ENCODE data around the gene IQCK.
A peak's percentile ranks its signal among the peaks of the same experiment; 100 is the strongest.
"Not testable (repeated sequence)": the region's sequence is repeated elsewhere in the genome, so short reads cannot be mapped to it uniquely, and the experiment has no call there.

Gene IQCK

GRCh38 chr16:19717741-19718623 is at the start of gene IQCK, which contains the start of gene KNOP1:
TSS of gene IQCK (plus strand) at chr16:19718271. CDS start at chr16:19718307, 36 bp downstream.
TSS of gene KNOP1 (minus strand) at chr16:19718227. CDS start at chr16:19715035, 3,192 bp downstream.
- CTCF ChIA-PET: interaction anchor here (0.7 kb wide), 1 partner anchor 169 kb away, joined by 3 read pairs; no protein-coding TSS in a partner anchor
- TF ChIP-seq BHLHE40 (IDR thresholded peaks at IDR 0.05; ENCODE audit: borderline replicate concordance): no peak
- peak; percentile 65 for TF ChIP-seq L3MBTL2 (conservative IDR thresholded peaks at IDR 0.05)
- TF ChIP-seq ELF4 (IDR thresholded peaks at IDR 0.05): peak; percentile 83
- POLR2A ChIA-PET: interaction anchor here (0.6 to 2.6 kb wide), 4 partner anchors 12 to 166 kb away, joined by 3 to 6 read pairs (median 3); partner anchors contain the start of gene GPRC5B

DNA sequence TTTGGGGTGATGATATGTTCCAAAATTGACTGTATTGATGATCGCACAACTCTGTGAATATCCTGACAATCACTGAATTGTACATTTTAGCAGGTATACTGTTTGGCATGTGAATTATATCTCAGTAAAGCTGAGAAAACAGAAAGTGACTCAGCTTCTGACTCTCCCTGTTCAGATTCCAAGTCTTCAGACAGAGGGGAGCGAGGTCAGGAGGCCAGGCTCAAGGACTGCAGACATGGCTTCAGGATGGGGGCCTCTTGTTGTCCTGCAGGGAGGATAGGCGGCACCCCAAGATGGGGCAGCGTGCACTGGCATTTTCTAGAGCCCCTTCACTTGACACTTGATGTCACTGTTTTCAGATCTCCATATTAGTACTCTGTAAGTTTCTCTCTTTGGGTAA is 45.7 kb upstream of the IQCK start:
- DNase-seq (ENCODE audit: extremely low spot score): no peak
- POLR2A ChIA-PET: no interaction called here
- CTCF ChIA-PET: no interaction called here
- no peak for TF ChIP-seq CTBP1 (IDR thresholded peaks at IDR 0.05; ENCODE audit: borderline replicate concordance)
- TF ChIP-seq SUZ12 (IDR thresholded peaks at IDR 0.05): no peak
- no peak for TF ChIP-seq HDGF (IDR thresholded peaks at IDR 0.05; ENCODE audit: borderline replicate concordance)
- TF ChIP-seq, protein P1, sequence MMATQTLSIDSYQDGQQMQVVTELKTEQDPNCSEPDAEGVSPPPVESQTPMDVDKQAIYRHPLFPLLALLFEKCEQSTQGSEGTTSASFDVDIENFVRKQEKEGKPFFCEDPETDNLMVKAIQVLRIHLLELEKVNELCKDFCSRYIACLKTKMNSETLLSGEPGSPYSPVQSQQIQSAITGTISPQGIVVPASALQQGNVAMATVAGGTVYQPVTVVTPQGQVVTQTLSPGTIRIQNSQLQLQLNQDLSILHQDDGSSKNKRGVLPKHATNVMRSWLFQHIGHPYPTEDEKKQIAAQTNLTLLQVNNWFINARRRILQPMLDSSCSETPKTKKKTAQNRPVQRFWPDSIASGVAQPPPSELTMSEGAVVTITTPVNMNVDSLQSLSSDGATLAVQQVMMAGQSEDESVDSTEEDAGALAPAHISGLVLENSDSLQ (IDR thresholded peaks at IDR 0.05): no peak
- TF ChIP-seq TARDBP (IDR thresholded peaks at IDR 0.05): no peak
- TF ChIP-seq ELF4 (IDR thresholded peaks at IDR 0.05): no peak
- TF ChIP-seq BHLHE40 (IDR thresholded peaks at IDR 0.05; ENCODE audit: borderline replicate concordance): no peak
- no peak for TF ChIP-seq SP1 (IDR thresholded peaks at IDR 0.05)
- TF ChIP-seq LEF1 (IDR thresholded peaks at IDR 0.05; ENCODE audit: borderline replicate concordance): no peak
- no peak for TF ChIP-seq NFRKB (IDR thresholded peaks at IDR 0.05)
- no peak for TF ChIP-seq L3MBTL2 (conservative IDR thresholded peaks at IDR 0.05)
- no peak for TF ChIP-seq ZNF384 (IDR thresholded peaks at IDR 0.05)
- no peak for TF ChIP-seq FOXA1 (IDR thresholded peaks at IDR 0.05)
- no peak for TF ChIP-seq FOXM1 (IDR thresholded peaks at IDR 0.05; ENCODE audit: borderline replicate concordance)
- no peak for TF ChIP-seq ARNT (IDR thresholded peaks at IDR 0.05)

More at GRCh38 chr16:19717741-19718623, at the start of gene IQCK, which contains the start of gene KNOP1:
- peak; percentile 93 for DNase-seq (ENCODE audit: extremely low spot score)

GRCh38 chr16:19674485-19674884 is 43.6 kb upstream of the IQCK start:
- no peak for DNase-seq (ENCODE audit: extremely low spot score)
- TF ChIP-seq FOXA1 (IDR thresholded peaks at IDR 0.05) (no peak), CTBP1 (IDR thresholded peaks at IDR 0.05; ENCODE audit: borderline replicate concordance) (no peak), FOXK2 (IDR thresholded peaks at IDR 0.05) (no peak), L3MBTL2 (conservative IDR thresholded peaks at IDR 0.05) (no peak), TARDBP (IDR thresholded peaks at IDR 0.05) (no peak), ZNF384 (IDR thresholded peaks at IDR 0.05) (no peak), ARNT (IDR thresholded peaks at IDR 0.05) (no peak), LEF1 (IDR thresholded peaks at IDR 0.05; ENCODE audit: borderline replicate concordance) (no peak), ELF4 (IDR thresholded peaks at IDR 0.05) (no peak), FOXM1 (IDR thresholded peaks at IDR 0.05; ENCODE audit: borderline replicate concordance) (no peak)
- ChIA-PET CTCF (no interaction called here), POLR2A (no interaction called here)

DNA sequence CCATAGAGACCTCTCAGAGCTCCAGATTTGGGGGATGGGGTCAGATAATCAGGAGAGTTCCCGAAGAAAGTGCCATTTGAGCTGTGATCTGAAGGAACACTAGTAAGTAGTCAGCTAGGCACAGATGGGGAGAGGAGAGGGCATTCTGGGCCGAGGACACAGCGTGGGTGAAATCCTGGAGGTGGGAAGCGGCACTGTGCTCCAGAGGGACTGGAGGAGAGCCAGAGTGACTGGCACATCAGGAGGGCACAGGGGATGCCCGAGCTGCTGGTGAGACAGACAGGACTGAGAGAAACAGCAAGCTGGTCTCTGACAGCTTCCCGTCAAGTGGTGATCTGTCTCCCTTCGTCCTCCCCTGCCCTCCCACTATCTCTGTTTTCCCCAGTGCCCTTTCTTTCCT is 40.7 kb upstream of the IQCK start:
- ChIA-PET CTCF (interaction anchor here (0.6 kb wide), 1 partner anchor 11 kb away, joined by 3 read pairs; no protein-coding TSS in a partner anchor), POLR2A (no interaction called here)
- TF ChIP-seq FOXA1 (IDR thresholded peaks at IDR 0.05) (no peak), FOXK2 (IDR thresholded peaks at IDR 0.05) (no peak), SUZ12 (IDR thresholded peaks at IDR 0.05) (no peak), L3MBTL2 (conservative IDR thresholded peaks at IDR 0.05) (no peak), BHLHE40 (IDR thresholded peaks at IDR 0.05; ENCODE audit: borderline replicate concordance) (no peak)
- DNase-seq (ENCODE audit: extremely low spot score): no peak

DNA sequence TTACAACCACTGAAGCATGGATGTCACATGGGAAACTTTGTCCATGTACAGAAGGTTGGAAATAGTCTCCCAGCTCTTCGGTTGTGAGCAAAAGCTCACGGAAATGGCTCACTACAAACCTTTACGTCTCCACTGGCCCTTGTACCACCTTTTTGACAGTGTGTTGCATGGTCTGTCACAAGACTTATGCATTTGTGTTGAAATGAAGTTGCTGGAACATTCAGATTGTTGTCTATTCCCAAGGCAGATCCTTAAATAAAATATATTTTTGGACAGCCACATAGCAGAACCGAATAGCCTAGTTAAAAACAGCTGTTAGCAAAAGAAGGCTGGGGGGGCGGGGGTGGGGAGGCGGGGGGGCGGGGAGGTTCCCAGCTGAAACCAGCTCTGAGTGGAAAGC is 39.3 kb upstream of the IQCK start:
- DNase-seq (ENCODE audit: extremely low spot score): no peak
- POLR2A ChIA-PET: no interaction called here
- CTCF ChIA-PET: interaction anchor here (0.6 kb wide), 1 partner anchor 262 kb away, joined by 5 read pairs; no protein-coding TSS in a partner anchor
- no peak for TF ChIP-seq FOXM1 (IDR thresholded peaks at IDR 0.05; ENCODE audit: borderline replicate concordance)
- no peak for TF ChIP-seq HDGF (IDR thresholded peaks at IDR 0.05; ENCODE audit: borderline replicate concordance)
- TF ChIP-seq L3MBTL2 (conservative IDR thresholded peaks at IDR 0.05): no peak
- no peak for TF ChIP-seq SP1 (IDR thresholded peaks at IDR 0.05)
- no peak for TF ChIP-seq NFRKB (IDR thresholded peaks at IDR 0.05)
- no peak for TF ChIP-seq LEF1 (IDR thresholded peaks at IDR 0.05; ENCODE audit: borderline replicate concordance)
- TF ChIP-seq ARNT (IDR thresholded peaks at IDR 0.05): no peak
- no peak for TF ChIP-seq ZNF384 (IDR thresholded peaks at IDR 0.05)
- no peak for TF ChIP-seq FOXA1 (IDR thresholded peaks at IDR 0.05)
- TF ChIP-seq TARDBP (IDR thresholded peaks at IDR 0.05): no peak
- TF ChIP-seq, protein P1 (IDR thresholded peaks at IDR 0.05): no peak
- TF ChIP-seq SUZ12 (IDR thresholded peaks at IDR 0.05): no peak
- no peak for TF ChIP-seq FOXK2 (IDR thresholded peaks at IDR 0.05)
- no peak for TF ChIP-seq CTBP1 (IDR thresholded peaks at IDR 0.05; ENCODE audit: borderline replicate concordance)
- no peak for TF ChIP-seq ELF4 (IDR thresholded peaks at IDR 0.05)
- no peak for TF ChIP-seq BHLHE40 (IDR thresholded peaks at IDR 0.05; ENCODE audit: borderline replicate concordance)

GRCh38 chr16:19679281-19679680 is 38.8 kb upstream of the IQCK start:
- CTCF ChIA-PET: interaction anchor here (0.6 to 0.7 kb wide), 2 partner anchors 261 to 1142 kb away, joined by 4 to 5 read pairs; no protein-coding TSS in a partner anchor

More at GRCh38 chr16:19679281-19679680, 38.8 kb upstream of the IQCK start:
- DNase-seq (ENCODE audit: extremely low spot score); POLR2A ChIA-PET: not testable (repeated sequence)
